OCI-LY7 (cell line): ENCODE results near the gene NRG2. TPM values are rescaled to one million over a fixed set of nuclear protein-coding genes. Genes with fewer than 3 reads are reported as not detected.

Experiments
- BruUV-seq: library from RNA; stranded (reverse); fragments of 400-500 nt; replicated peaks from 2 replicates; lab custom pipeline; 2021; lab: Mats Ljungman, UMichigan
- CTCF ChIA-PET: fragments of 300-600 bp; sonication (Branson Sonifier 250); formaldehyde crosslinking; loops from one replicate; lab custom pipeline; 2022; ENCODE audit warnings: antibody characterized with exemption; ENCODE audit not compliant: unreplicated experiment; lab: Charles Lee
- POLR2A ChIA-PET: fragments of 300-600 bp; sonication (Branson Sonifier 250); formaldehyde crosslinking; loops from one replicate; lab custom pipeline; 2022; ENCODE audit warnings: antibody characterized with exemption; lab: Charles Lee
- DNase-seq: peaks from one replicate; pipeline ENCODE4 v3.0.0-alpha.2; 2015; ENCODE audit warnings: low spot score
- H2AFZ ChIP-seq: fragments of 200-600 bp; sonication (generic), shearing (Covaris generic); 2 replicates; pipeline ENCODE4 v1.6.1; 2014; ENCODE audit warnings: mild to moderate bottlenecking, antibody characterized with exemption, low read length, moderate library complexity
- H3K27ac ChIP-seq: fragments of 200-600 bp; sonication (generic); 2 replicates; pipeline ENCODE4 v1.5.1; 2014; ENCODE audit warnings: mixed run types, low read depth, mild to moderate bottlenecking, moderate library complexity, low read length, inconsistent platforms; ENCODE audit not compliant: poor library complexity, severe bottlenecking
- H3K36me3 ChIP-seq: fragments of 200-600 bp; sonication (generic); 2 replicates; pipeline ENCODE4 v1.6.1; 2014; ENCODE audit warnings: mild to moderate bottlenecking, antibody characterized with exemption, low read length, moderate library complexity, mixed read lengths; ENCODE audit not compliant: insufficient read depth
- H3K4me1 ChIP-seq: fragments of 200-600 bp; sonication (generic); 2 replicates; pipeline ENCODE4 v1.5.1; 2014; ENCODE audit warnings: mild to moderate bottlenecking, low read length; ENCODE audit not compliant: insufficient read depth, poor library complexity, severe bottlenecking
- H3K4me2 ChIP-seq: fragments of 200-600 bp; sonication (generic); 2 replicates; pipeline ENCODE4 v1.6.1; 2014; ENCODE audit warnings: mild to moderate bottlenecking, low read length
- H3K4me3 ChIP-seq: fragments of 200-600 bp; sonication (generic); 2 replicates; pipeline ENCODE4 v1.5.1; 2014; ENCODE audit warnings: mild to moderate bottlenecking, low read depth, low read length; ENCODE audit not compliant: poor library complexity, severe bottlenecking
- H3K79me2 ChIP-seq: fragments of 200-600 bp; sonication (generic); 2 replicates; pipeline ENCODE4 v1.6.1; 2016; ENCODE audit warnings: low read depth, mild to moderate bottlenecking, low read length, moderate library complexity, mixed read lengths; ENCODE audit not compliant: insufficient read depth
- H3K9me2 ChIP-seq: fragments of 200-600 bp; sonication (generic); 2 replicates; pipeline ENCODE4 v1.6.1; 2016; ENCODE audit warnings: mild to moderate bottlenecking, low read length, mixed read lengths; ENCODE audit not compliant: insufficient read depth
- H3K9me3 ChIP-seq: fragments of 200-600 bp; sonication (generic); 2 replicates; pipeline ENCODE4 v1.6.1; 2014; ENCODE audit warnings: mild to moderate bottlenecking, mixed run types, low read length, mixed read lengths
- H4K20me1 ChIP-seq: fragments of 200-600 bp; sonication (generic); 2 replicates; pipeline ENCODE4 v1.6.1; 2014; ENCODE audit warnings: mild to moderate bottlenecking, antibody characterized with exemption, low read length, moderate library complexity, mixed read lengths; ENCODE audit not compliant: insufficient read depth
- EZH2phosphoT487 ChIP-seq: fragments of 200-600 bp; sonication (generic); IDR thresholded peaks from 2 replicates; pipeline ENCODE4 v1.6.1; 2018; ENCODE audit warnings: low read depth, borderline replicate concordance, mild to moderate bottlenecking, mixed run types, antibody characterized with exemption, low read length, moderate library complexity, mixed read lengths
- intact Hi-C: fragments of 100-400 bp; cut with micrococcal nuclease; formaldehyde crosslinking; loops from one replicate; pipeline ENCODE4 v1.10.0; 2022; ENCODE audit not compliant: unreplicated experiment
- total RNA-seq, 2 experiments: library from RNA; depleted of rRNA in 1 of 2; stranded (reverse); fragments of >200 nt in 1 of 2; shearing (Covaris generic) in 1 of 2; gene quantifications; 2 replicates each; pipeline ENCODE4 v1.2.3, GENCODE V29; 2014 to 2022
- TF ChIP-seq, protein P1 (sequence below): fragments of 200-600 bp; sonication (generic); conservative IDR thresholded peaks from 2 replicates; pipeline ENCODE4 v1.5.1; 2014; ENCODE audit warnings: mild to moderate bottlenecking, antibody characterized with exemption, low read length, moderate library complexity, mixed read lengths

Gene NRG2
- total RNA-seq, 2 experiments from 2014 or later = 1.7 TPM; not detected in 1

DNA sequence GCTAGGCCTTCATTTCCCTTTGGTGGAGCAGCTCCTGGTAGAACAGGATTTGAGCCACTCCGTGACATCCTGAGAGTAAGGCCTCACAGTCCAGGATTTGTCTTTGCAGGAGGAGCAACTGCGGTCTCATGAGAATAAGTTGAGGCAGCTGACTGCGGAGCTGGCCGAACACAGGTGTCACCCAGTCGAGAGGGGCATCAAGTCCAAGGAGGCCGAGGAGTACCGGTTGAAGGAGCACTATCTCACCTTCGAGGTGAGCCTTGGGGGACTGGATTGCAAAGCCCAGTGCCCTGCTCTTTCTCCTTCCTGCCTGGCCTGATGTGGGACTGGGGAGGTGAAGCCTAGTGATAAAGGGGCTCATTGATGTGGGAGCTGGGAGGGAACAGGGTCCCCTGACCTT lies 203.2 kb downstream of the NRG2 start:
- H3K27ac ChIP-seq = no peak overlapping the region
- POLR2A ChIA-PET = no interaction called here
- DNase-seq = no peak
- CTCF ChIA-PET = no interaction called here
- no peak overlapping the region for H2AFZ ChIP-seq
- H3K4me3 ChIP-seq = no peak overlapping the region
- intact Hi-C loops = no loop called here
- no peak overlapping the region for H3K4me2 ChIP-seq
- no TSS peak for BruUV-seq
- no peaks in the 10 kb centered on the region for H3K36me3 ChIP-seq
- H3K9me2 ChIP-seq = no peaks in the 10 kb centered on the region
- TF ChIP-seq EZH2phosphoT487 = no peak
- TF ChIP-seq, protein P1, sequence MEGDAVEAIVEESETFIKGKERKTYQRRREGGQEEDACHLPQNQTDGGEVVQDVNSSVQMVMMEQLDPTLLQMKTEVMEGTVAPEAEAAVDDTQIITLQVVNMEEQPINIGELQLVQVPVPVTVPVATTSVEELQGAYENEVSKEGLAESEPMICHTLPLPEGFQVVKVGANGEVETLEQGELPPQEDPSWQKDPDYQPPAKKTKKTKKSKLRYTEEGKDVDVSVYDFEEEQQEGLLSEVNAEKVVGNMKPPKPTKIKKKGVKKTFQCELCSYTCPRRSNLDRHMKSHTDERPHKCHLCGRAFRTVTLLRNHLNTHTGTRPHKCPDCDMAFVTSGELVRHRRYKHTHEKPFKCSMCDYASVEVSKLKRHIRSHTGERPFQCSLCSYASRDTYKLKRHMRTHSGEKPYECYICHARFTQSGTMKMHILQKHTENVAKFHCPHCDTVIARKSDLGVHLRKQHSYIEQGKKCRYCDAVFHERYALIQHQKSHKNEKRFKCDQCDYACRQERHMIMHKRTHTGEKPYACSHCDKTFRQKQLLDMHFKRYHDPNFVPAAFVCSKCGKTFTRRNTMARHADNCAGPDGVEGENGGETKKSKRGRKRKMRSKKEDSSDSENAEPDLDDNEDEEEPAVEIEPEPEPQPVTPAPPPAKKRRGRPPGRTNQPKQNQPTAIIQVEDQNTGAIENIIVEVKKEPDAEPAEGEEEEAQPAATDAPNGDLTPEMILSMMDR = no peak
- no peaks in the 10 kb centered on the region for H3K4me1 ChIP-seq
- no peaks in the 10 kb centered on the region for H3K9me3 ChIP-seq
- no peaks in the 10 kb centered on the region for H3K79me2 ChIP-seq
- no peaks in the 10 kb centered on the region for H4K20me1 ChIP-seq

DNA sequence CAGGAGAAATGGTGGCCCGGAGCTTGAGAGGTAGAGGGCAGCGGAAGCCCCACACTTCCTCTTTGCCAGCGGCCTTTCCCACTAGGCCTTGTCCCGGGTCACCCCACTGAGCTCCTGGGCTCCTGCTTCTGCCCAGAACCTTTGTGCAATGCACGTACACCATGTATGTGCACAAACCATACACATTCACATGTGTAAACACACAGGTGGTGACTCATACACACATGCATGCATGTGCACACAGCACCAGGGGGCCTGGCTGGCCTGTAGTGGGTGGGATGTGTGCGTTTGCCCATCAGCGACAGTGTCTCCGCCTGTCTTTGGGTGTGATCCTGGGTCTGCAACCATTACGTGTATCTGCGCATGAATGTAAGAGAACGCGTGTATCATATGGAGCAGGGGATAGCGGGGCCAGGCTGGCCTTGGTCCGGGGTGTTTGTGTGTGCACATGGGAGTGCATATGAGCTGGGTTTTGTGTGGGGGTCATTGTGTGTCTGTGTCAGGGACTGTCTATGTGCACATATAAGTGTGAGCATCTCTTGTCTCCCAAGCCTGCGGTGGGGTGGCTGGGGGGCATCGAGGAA lies 203.8 kb downstream of the NRG2 start:
- Histone ChIP-seq H3K27ac (no peak overlapping the region), H4K20me1 (no peaks in the 10 kb centered on the region), H3K4me1 (no peaks in the 10 kb centered on the region), H3K79me2 (no peaks in the 10 kb centered on the region), H3K9me2 (no peaks in the 10 kb centered on the region), H3K9me3 (no peaks in the 10 kb centered on the region), H3K4me2 (no peak overlapping the region), H2AFZ (no peak overlapping the region), H3K4me3 (no peak overlapping the region), H3K36me3 (no peaks in the 10 kb centered on the region)
- DNase-seq = no peak
- intact Hi-C loops = no loop called here
- POLR2A ChIA-PET = no interaction called here
- TF ChIP-seq, protein P1 = no peak
- no peak for TF ChIP-seq EZH2phosphoT487
- BruUV-seq = no TSS peak
- CTCF ChIA-PET = no interaction called here

DNA sequence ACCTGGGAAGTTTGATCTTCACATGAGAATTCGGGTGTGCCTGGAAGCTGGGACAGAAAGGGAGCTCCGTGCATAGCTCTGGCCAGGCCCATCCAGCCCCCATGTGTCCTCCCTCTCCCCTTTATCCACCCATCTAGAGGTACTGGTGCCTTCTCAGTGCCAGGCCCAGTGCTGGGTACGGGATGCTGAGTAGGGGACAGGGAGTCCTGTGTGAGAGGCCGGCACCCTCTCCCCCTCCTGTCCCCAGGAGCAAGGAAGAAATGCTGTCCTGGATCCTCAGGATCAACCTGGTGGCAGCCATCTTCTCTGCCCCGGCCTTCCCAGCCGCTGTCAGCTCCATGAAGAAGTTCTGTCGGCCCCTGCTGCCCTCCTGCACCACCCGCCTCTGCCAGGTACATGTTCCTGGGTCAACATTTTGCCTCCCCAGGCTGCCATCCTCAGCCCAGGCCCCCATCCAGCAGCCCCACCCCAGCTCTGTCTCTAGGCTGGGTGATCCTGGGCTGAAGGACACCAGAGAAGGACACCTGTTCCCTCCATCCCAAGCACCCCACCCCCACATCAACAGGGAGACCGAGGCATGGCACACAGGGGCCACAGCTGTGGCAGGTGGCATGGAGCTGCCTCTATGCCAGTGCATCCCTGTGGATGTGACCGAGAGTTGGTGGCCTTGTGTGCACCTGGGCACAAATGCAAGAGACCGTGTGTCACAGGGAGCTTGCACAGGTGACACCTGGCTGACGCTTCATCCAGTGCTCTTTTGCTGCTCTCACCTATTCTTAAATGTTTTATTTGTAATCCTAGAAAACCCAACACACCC lies 204.5 kb downstream of the NRG2 start:
- Histone ChIP-seq H3K9me3 (no peaks in the 10 kb centered on the region), H3K27ac (no peak overlapping the region), H3K36me3 (no peaks in the 10 kb centered on the region), H4K20me1 (no peaks in the 10 kb centered on the region), H3K9me2 (no peaks in the 10 kb centered on the region), H3K4me3 (no peak overlapping the region), H3K4me2 (no peak overlapping the region), H2AFZ (no peak overlapping the region), H3K4me1 (no peaks in the 10 kb centered on the region), H3K79me2 (no peaks in the 10 kb centered on the region)
- intact Hi-C loops = no loop called here
- POLR2A ChIA-PET = no interaction called here
- no peak for TF ChIP-seq EZH2phosphoT487
- TF ChIP-seq, protein P1 = no peak
- no peak for DNase-seq
- CTCF ChIA-PET = no interaction called here
- BruUV-seq = no TSS peak
